ELF-1 (cell line): ENCODE data around the gene SCN9A.
"Not testable (repeated sequence)": the region's sequence is repeated elsewhere in the genome, so short reads cannot be mapped to it uniquely, and the experiment has no call there.

Experiments
- DNase-seq: peaks from one replicate; pipeline ENCODE4 v3.0.0-alpha.2; 2016; ENCODE audit warnings: low read depth, low spot score

Gene SCN9A

DNA sequence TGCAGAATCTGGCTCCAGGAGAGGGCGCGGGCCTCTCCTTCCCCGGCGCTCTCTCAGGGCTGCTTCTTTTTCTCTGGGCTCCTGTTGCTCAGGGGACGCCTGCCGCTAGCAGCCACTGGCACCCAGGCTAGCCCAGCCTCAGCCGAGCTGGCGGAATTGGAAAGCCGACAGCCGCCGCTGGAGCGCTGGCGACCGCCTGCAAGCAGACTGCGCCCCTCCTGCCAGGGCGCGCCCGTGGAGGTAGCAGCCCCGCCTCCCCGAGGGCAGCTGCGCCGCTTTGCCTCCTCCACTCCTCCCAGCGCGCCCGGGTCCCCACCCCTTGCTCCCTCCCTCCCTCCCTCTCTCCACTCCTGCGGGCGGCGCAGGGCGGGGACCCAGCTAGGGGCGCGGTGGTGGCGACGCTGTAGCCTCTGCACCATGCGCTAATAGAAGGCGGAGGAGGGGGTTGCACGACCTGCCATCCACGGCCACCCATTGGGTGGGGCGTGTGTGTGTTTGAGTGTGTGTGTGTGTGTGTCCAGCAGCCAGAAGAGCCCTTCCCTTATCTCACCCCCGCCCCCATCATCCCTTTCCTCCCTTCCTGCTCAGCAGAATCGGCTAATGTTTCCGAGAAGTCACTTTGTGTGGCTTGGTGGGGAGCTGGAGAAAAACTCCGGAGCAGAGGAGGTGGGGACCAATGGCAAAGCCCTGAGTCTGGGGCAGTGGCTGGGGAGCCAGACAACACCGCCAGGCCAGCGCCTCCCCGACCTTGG lies at the start of gene SCN9A:
Gene SCN9A (minus strand): TSS at position 209 of the 752 bp plus-strand sequence. CDS start 64,188 bp downstream, outside the sequence.
- peak; percentile 77 for DNase-seq

DNA sequence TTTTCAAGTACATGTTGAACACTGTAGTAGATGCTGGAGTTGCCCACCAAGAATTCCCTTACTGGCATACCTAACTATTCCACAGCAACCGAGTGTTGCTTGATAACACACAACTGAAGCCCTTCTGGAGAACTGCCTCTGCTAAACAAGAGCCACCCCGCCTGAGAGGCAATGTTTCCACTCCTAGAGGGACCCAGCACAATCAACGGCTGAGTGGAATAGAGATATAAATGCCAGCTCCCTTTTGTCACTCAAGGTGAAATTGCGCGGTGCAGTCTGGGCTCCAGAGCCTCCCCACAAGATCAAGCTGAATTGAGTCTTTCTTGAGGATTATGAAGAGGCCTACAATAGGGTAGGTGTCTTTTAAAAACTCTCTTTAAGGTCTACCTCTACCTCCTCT lies 49.1 kb upstream of the SCN9A start:
- no peak for DNase-seq

DNA sequence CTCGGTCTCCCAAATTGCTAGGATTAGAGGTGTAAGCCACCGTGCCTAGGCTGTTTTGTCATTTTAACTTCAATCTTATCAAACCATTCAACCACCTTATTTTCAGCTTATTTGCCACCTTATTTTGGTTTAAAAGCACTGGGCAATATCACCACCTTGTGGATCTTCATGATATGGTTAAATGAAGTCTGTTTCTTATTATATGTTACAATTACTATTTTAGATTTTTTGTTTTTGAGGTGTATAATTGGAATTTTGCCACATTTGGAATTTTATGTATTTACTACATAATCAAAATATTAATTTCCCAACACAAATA lies 43.8 kb upstream of the SCN9A start:
- no peak for DNase-seq

DNA sequence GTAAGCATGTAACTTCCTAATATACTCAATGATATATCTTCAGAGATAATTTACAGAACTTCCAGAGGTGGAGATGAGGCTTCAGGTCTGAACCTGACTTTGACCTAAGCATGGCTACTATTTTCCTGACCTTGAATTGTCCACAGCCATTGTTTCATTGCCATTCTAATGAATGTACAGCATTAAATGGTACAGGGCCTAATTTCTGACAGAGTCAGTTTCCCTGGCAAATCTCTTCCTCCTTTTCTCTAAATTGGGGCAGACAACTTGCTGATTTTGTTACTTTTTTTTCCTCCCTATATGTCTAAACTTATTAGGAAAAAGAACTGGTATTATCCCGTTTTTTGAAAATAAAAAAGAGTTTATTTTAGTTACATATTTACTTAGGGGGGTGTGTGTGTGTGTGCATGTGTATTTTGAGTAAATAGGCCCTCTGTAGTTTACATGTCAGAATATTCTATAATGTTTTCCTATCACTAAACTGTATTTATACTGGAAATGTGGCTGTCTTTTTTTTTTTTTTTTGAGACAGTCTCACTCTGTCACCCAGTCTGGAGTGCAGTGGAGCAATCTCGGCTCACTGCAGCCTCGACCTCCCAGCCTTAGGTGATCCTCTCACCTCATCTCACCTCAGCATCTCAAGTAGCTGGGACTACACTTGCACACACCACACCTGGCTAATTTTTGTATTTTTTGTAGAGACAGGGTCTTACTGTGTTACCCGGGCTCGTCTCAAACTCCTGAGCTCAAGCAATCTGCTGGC lies 43.3 kb upstream of the SCN9A start:
- no peak for DNase-seq

DNA sequence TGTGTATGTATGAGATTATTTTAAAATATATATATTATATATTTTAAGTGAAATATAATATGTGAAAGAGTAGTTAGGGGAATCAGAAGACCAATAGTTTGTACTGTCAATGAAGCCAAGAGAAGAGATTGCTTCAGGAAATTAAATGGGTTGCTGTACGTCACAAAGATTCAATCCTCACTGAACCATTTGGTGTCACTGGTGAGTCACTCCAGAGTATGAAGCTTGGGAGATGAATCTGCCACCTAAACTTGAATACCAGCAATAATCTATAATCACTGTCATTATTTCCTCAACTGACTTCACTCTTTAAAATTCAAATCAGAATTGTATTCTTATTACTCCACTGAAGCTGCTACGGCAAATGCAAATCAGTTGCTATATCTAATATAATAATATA lies 41.9 kb upstream of the SCN9A start:
- DNase-seq = no peak

DNA sequence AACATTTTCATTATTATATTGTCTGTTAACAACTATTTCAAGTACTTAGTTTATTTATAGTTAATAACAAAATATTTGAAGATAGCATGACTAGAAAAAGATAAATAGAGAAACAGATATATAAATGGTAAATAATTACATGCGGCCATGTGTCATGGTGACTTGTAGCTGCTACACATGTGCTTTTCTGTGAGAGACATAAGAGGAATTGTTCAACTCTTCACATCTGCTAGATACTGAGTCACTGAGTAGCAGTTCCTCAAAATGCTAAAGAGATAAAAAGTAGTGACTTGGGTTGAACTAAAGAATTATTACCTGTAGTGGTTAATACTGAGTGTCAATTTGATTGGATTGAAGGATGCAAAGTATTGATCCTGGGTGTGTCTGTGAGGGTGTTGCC lies 37.5 kb upstream of the SCN9A start:
- DNase-seq = no peak

DNA sequence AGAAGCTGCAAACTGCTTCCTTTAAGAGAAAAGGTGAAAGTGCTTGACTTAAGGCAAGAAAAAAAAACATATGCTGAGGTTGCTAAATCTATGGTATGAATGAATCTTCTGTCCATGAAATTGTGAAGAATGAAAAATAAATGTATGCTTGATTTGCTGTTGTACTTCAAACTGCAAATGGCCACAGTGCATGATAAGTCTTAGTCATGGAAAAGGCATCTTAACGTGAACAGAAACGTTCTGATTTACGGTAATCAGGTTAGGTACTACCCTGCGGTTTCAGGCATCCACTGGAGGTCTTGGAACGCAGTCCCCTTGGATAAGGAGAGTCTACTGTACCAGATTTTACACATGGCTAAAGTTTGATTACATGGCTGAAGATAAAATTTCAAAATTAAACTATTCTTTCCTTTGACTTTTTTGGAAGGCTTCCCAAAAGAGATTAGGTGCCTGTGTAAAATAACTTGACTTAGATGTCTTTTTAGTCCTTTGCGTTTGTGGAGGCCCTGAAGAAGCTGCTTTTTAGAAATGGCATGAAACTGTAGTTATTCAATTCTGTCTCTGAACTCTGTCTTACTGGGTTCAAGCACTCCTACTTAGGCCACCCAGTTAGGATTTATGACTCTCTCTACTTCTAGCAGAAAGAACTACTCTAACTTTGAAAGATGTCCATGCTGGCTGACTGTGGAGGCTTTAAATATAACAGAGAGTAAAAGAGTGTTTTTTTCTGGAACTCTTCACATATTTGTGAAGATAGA lies 35.9 kb upstream of the SCN9A start:
- no peak for DNase-seq

DNA sequence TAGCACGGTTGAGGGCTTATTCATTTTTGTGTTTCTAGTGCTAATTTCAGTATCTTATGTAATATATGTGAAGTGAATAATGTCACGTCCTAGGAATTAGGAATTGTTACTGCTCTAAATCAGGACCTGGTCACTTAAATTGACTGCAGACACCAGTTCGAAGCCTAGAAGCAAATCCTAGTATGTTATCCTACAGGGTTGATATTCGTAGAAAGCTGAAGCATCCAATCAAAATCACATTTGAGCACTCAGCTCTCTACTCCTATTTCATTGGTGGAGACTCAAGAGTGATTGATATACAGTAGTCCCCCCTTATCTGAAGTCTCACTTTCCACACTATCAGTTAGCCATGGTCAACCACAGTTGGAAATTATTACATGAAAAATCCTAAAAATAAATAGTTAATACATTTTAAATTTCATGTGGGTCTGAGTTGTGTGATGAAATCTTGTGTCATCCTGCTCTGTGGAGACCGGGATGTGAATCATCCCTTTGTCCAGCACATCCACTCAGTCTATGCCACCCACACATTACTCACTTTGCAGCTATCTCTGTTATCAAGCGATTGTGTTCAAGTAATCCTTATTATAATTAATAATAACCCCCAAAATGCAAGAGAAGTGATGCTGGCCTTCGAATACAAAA lies 35.2 kb upstream of the SCN9A start:
- no peak for DNase-seq

DNA sequence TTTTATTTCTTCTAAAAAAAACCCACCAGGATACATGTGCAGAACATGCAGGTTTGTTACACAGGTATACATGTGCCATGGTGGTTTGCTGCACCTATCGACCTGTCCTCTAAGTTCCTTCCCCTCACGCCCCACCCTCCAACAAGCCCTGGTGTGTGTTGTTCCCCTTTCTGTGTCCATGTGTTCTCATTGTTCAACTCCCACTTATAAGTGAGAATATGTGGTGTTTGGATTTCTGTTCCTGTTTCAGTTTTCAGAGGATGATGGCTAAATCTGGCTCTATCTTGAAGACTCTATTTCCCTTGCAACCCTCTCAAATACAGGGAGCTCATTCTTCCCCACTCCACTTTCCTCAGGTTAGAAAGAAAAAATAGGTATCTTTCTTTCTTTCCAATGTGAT lies 32.0 kb upstream of the SCN9A start:
- DNase-seq = not testable (repeated sequence)

DNA sequence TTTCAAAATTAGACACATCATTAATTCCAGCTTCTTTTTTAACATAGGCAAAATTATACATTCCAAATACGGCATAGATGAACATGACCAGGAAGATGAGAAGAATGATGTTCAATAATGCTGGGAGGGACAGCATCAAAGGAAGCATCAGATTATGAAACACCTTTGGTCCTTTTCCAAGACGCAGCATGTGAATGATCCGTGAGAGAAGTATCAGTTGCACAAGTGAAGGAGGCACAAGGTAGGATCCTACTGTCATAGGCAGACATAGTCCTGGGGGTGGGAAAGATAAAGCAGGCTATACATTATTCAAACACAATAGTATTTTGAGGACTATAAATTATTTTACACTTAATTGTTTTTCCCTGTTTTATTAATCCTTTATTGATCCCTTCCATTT lies 30.6 kb upstream of the SCN9A start:
- no peak for DNase-seq

DNA sequence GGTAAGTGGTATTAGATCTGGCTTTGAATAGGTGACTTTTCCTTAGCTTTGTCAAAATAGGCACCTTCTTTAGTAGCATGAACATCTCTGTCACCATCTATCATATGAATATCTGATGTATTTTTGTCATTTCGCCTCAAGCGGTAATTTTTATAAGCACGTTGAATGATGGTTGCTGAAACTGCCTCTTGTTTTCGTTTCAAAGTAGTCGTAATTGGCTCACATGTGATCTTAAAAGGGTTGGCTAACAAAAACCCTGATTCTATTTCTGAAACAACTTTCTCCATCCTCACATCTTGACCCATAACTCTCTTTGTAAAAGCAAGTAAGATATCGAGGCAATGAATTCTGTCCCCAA lies 29.8 kb upstream of the SCN9A start:
- no peak for DNase-seq

DNA sequence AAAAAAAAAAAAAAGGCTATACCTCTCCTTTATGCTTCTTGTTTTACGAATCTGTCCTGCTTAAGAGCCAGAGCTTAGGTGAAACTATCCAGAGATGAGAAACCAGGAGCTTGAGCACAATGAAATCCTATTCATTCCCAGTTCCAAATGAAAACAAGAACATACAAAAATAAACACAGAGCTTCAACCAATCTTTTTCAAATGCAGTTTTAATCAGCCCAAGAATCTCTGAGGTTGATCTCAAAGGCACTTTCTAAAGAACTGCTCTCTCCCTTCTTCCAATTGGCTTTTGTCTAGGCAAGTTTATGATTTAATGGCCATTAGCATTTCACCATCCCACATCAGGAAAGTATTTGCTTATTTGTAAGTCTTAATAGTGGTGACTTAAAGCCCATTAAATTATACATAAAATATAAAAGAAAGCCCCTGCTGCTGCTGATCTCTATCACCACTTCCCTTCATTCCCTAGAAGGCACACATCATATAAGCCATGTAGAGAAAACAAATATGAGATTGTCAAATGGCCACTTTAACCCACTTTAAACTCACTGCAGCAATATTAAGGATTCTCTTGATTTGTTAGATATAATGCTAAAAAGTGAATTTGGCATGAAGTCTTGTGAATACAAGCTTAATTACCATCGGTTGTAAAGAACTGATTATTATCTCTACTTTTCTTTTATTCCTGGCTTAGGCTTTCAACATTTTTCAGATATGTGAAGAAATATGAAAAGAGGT lies 29.3 kb upstream of the SCN9A start:
- DNase-seq = no peak

DNA sequence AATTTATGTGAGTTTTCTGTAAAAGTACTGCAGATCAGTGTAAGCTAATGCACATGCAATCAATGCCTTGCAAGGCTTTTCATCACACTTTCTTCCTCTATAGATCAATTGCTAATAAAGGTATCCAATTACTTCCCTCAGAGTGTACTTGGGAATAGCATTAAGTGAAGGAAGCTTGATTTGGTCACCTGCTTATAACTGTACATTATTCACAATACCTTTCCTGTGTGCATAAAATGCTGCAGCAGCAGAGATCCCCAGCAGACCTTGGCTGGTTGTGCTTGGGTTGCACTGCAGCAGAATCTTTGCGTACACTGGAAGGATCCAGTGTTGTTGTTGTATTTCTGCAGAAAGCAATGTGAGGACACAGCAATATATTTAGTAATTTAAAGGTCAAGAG lies 18.5 kb upstream of the SCN9A start:
- DNase-seq = no peak

DNA sequence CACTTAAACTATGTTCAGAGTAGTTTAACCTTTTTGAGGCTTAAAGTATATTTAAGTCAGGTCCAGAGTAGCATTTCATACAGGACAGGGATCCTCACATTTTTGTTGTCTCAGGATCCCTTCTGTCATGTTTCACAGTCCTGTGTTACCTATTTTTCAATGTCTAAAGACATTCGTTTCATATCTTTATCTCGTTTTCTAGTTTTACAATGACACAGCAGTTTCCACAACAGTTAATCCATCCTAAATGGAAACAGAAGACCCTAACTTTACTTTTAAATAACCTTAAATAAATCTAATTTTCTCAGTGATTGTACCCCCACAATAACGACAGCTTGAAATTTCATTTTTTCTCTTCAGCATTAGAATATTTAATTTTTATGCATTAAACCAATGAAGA lies 17.3 kb upstream of the SCN9A start:
- no peak for DNase-seq

DNA sequence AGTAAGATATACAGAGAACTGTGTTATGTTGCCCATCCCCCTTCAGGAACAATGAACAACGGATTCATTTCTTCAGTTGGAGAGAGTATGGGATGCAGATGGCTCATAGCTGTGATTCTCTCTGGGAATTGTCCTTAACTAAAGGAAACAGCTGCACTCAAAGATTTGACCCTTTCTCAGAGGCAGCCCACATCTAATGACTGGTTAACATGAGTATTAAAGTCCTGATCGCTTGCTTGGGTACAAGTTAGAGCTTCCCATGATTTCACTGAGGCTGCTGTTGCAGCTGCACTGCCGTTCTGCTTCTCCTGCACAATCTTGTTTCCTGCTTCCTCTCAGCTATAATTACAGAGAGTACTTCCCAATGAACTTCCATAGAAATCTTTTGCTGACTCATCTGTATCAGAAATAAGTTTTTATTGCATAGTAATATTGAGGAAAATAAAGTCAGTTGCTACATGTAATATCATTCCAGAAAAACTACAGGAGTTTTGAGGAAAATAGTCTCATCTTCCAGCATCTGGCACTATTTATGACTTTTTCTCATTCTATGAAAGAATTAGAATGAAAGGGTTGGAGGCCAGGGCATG lies 12.8 kb upstream of the SCN9A start:
- DNase-seq = no peak

DNA sequence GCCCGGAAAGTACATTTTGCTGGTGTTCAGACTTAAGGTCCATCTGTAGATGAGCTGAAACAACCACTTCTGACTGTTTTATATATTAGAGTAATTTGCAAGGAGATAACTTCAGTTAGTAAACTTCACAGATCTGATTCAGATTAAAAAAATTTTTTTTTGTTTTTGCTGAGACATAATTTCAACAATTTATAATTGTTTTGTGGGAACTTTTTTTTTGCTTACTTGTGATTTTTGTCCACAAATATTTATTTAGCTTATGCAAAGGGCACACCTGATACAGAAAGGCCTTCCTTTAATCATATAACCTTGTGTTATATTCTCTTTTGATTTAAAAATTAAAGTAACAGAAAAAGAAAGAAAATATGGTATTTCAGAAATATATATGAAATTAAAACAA lies 9.6 kb upstream of the SCN9A start:
- DNase-seq = no peak

DNA sequence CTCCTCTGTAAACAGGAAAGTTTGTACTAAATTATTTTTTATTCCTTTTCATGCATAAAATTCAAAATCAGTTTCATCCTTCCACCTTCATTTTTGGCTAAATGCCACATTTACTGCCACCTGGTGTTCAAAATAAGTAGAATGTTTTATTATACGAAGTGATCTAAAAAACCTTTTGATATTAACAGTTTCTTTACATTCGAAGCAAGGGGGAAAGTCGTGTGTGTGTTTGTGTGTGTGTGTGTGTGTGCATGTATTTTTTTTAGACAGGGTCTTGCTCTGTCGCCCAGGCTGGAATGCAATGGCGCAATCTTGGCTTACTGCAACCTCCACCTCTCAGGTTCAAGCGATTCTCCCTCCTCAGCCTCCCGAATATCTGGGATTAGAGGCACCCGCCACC lies 9.0 kb upstream of the SCN9A start:
- DNase-seq = no peak

DNA sequence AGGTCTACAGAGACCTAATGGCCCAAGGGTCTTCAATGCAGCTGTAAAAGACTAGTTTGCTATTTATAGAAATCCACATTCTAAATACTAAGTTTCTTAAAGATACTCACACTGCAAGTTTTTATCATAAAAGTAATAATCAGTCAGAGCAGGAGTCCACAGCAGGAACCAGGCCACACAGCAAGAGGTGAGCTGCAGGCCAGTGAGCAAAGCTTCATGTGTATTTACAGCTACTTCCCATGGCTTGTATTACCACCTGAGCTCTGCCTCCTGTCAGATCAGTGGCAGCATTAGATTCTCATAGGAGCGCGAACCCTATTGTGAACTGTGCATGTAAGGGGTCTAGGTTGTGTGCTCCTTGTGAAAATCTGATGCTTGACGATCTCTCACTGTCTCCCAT lies 6.7 kb upstream of the SCN9A start:
- DNase-seq = no peak

DNA sequence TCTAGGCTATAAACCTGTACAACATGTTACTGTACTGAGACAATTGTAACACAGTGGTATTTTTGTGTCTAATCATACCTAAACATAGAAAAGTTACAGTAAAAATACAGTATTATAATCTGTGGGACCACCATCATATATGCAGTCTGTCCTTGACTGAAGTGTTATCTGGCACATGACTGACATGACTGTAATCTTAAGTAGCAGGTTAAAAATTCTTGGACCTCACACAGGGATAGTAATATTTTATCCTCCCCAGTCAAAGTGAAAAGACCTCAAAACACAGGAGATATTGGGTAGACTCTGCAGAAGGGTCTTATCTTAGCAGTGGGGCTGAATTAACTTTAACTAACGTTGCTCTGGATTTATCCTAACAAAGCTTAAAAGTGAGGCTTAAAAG lies 4.9 kb upstream of the SCN9A start:
- DNase-seq = no peak

DNA sequence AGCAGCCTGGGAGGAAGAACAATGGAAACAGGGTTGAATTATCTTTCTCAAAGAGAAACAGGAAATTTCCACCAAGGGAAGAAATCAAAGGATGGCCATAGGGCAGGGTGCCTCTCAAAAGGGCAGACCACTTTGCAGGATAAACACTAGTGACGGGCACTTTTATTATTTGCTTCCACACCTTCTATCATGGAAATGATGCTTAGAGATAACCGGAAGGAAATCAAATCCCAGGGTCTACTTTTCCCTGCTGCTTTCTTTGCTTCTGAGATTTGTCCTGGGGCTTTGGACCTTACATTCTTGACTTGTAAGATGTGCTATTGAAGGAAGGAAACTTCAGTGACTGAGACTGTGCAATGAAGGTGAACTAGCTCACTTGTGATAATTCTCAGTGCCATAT lies 1.1 kb upstream of the SCN9A start:
- no peak for DNase-seq

DNA sequence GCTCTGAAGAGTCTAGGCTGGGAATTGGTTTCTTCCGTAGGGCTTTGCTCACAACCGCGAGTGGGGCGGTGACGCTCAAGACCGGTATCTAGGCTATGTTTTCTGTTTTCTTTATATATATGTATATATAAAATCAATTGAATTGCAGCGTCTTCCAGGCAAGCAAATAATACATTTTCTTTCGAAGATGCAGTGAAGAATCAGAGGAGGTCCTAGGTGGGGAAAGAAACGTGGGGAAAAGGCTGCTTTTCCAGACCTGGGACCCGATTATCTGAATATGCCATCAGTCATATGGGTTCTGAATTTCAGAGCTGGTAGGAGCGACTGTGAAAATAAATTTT lies 714 bp upstream of the SCN9A start:
- no peak for DNase-seq
